Measurements from ENCODE around the gene VAV2. TPM values are rescaled to one million over a fixed set of nuclear protein-coding genes. Genes with fewer than 3 reads are reported as not detected.

VAV2 gene
- total and polyA plus RNA-seq, 8 donors, result 25.3 to 44.1 (median 35.5) TPM

GRCh38 chr9:133979921-133980863 lies 11.9 kb downstream of the VAV2 start:
- Histone ChIP-seq H3K27ac (peak overlapping the region; percentile 39 to 73), H3K9me3 (no peaks in the 10 kb centered on the region), H3K4me1 (peaks cover 13 to 18% of the 10 kb centered on the region in 2 donors), H3K4me3 (no peak overlapping the region), H3K27me3 (no peaks in the 10 kb centered on the region), H3K36me3 (no peaks in the 10 kb centered on the region)
- ATAC-seq, result no peak
- intact Hi-C loops (cut with DNase I), result no loop called here
- DNase-seq, result peak in 1 of 4 donors; percentile 48
- no peak for TF ChIP-seq CTCF (IDR thresholded peaks at IDR 0.05)

GRCh38 chr9:133979273-133979920 lies 12.7 kb downstream of the VAV2 start:
- ATAC-seq (peak; percentile 56), DNase-seq (peak in 3 of 4 donors; percentile 53 to 82 (median 76))
- peak overlapping the region; percentile 39 to 73 for H3K27ac ChIP-seq
- no peaks in the 10 kb centered on the region for H3K36me3 ChIP-seq
- H3K9me3 ChIP-seq, result no peaks in the 10 kb centered on the region
- no peaks in the 10 kb centered on the region for H3K27me3 ChIP-seq
- intact Hi-C loops (cut with DNase I), result no loop called here
- no peak for TF ChIP-seq CTCF (IDR thresholded peaks at IDR 0.05)
- H3K4me1 ChIP-seq, result peaks cover 13 to 18% of the 10 kb centered on the region in 2 donors
- H3K4me3 ChIP-seq, result no peak overlapping the region

- ATAC-seq (no peak), DNase-seq (no peak)
- Histone ChIP-seq H3K4me3 (no peak overlapping the region), H3K4me1 (peaks cover 13 to 18% of the 10 kb centered on the region in 2 donors), H3K27me3 (no peaks in the 10 kb centered on the region), H3K36me3 (no peaks in the 10 kb centered on the region), H3K27ac (peak overlapping the region; percentile 39 to 73), H3K9me3 (no peaks in the 10 kb centered on the region)
- TF ChIP-seq CTCF (IDR thresholded peaks at IDR 0.05), result no peak
- intact Hi-C loops (cut with DNase I), result no loop called here
Measured at GRCh38 chr9:133978899-133979272, 13.2 kb downstream of the VAV2 start.

- H3K27ac ChIP-seq, result peak overlapping the region in 1 of 2 donors; percentile 73
- no peaks in the 10 kb centered on the region for H3K36me3 ChIP-seq
- peaks cover 13 to 18% of the 10 kb centered on the region in 2 donors for H3K4me1 ChIP-seq
- no peak overlapping the region for H3K4me3 ChIP-seq
- DNase-seq, result peak in 1 of 4 donors; percentile 45
- H3K9me3 ChIP-seq, result no peaks in the 10 kb centered on the region
- intact Hi-C loops (cut with DNase I), result no loop called here
- no peak for TF ChIP-seq CTCF (IDR thresholded peaks at IDR 0.05)
- ATAC-seq, result no peak
- H3K27me3 ChIP-seq, result no peaks in the 10 kb centered on the region
Measured at GRCh38 chr9:133978226-133978898, 13.8 kb downstream of the VAV2 start.

Measured in left lung (tissue), 10 donors.